Bronchial epithelial cell (primary cell): Measurements from ENCODE around the gene RNU6-1. TPM values are rescaled to one million over a fixed set of nuclear protein-coding genes. Genes with fewer than 3 reads are reported as not detected.

ENCODE experiments used
- DNase-seq: peaks from one replicate; pipeline ENCODE4 v3.0.0-alpha.2; 2010; ENCODE audit warnings: low read depth
- FAIRE-seq: peaks from 2 replicates; lab custom pipeline; 2011; peaks lifted over from hg19 to GRCh38; lab: Jason Lieb, UNC
- H3K27me3 ChIP-seq: 2 replicates; pipeline ENCODE4 v1.5.1; 2011; ENCODE audit warnings: low read length; ENCODE audit not compliant: control insufficient read depth, insufficient read depth
- H3K36me3 ChIP-seq: 2 replicates; pipeline ENCODE4 v1.5.1; 2011; ENCODE audit warnings: low read length; ENCODE audit not compliant: control insufficient read depth, insufficient read depth
- H3K4me3 ChIP-seq: 2 replicates; pipeline ENCODE4 v1.5.1; 2011; ENCODE audit warnings: mild to moderate bottlenecking, low read depth, low read length, control low read depth
- total RNA-seq: library from RNA; depleted of rRNA; stranded (reverse); fragments of >200 nt; gene quantifications from 2 replicates; pipeline ENCODE4 v1.2.1, GENCODE V29; 2014
- TF ChIP-seq, protein P1 (sequence below): IDR thresholded peaks from 2 replicates; pipeline ENCODE4 v1.5.1; 2011; ENCODE audit warnings: mild to moderate bottlenecking, moderate library complexity, low read length, control low read depth, inconsistent platforms; ENCODE audit not compliant: insufficient read depth, severe bottlenecking

RNU6-1 gene
- total RNA-seq, 1 donor from 2014 or later, result not detected

DNA sequence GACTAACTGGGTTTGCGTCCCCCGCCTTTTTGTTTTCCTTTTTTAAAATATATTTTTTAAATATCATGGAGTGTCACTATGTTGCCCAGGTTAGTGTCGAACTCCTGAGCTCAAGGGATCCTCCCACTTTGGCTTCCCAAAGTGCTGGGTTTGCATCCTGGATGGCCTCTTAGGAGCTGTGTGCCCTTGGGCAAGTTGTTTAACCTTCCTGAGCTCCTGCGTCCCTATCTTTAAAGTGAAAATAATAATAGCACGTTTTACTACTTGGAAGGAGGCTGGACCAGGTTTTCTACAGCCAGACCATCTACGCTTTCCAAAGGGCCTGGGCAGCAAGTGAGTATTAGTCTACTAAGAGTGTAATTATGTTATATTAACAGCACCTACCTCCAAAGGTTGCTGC lies 44.2 kb upstream of the RNU6-1 start:
- no peak for DNase-seq

DNA sequence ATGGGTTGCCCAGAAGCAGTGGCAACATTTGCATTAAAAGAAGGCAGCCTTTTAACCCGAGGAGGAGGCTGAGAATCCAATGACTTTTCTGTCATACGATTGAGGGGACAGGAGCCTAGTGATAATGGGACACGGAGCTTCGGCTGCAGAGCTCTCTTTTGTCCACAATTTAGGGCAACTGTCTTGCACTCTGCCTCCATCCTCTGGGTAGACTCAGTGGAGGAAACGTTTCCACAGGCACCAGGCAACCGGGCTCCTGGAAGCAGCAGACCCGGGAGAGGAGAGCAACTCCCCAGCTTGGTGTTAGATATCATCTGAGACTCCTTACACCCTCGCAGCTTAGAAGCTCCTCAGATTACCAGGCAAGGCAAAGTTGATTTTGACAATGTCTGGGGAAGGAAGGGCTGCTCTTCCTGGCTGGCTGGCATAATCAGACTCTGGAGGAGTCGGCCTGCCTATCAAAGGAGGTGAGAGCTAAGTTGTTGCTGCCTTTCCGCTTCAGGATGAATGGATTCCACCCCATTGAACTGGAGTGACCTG lies 43.5 kb upstream of the RNU6-1 start:
- Histone ChIP-seq H3K36me3 (no peaks in the 10 kb centered on the region), H3K4me3 (no peak overlapping the region), H3K27me3 (no peaks in the 10 kb centered on the region)
- TF ChIP-seq, protein P1, sequence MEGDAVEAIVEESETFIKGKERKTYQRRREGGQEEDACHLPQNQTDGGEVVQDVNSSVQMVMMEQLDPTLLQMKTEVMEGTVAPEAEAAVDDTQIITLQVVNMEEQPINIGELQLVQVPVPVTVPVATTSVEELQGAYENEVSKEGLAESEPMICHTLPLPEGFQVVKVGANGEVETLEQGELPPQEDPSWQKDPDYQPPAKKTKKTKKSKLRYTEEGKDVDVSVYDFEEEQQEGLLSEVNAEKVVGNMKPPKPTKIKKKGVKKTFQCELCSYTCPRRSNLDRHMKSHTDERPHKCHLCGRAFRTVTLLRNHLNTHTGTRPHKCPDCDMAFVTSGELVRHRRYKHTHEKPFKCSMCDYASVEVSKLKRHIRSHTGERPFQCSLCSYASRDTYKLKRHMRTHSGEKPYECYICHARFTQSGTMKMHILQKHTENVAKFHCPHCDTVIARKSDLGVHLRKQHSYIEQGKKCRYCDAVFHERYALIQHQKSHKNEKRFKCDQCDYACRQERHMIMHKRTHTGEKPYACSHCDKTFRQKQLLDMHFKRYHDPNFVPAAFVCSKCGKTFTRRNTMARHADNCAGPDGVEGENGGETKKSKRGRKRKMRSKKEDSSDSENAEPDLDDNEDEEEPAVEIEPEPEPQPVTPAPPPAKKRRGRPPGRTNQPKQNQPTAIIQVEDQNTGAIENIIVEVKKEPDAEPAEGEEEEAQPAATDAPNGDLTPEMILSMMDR, result no peak
- FAIRE-seq (no peak), DNase-seq (no peak)

More for the DNA sequence above, 44.2 kb upstream of the RNU6-1 start:
- Histone ChIP-seq H3K27me3 (no peaks in the 10 kb centered on the region), H3K36me3 (no peaks in the 10 kb centered on the region), H3K4me3 (no peak overlapping the region)
- TF ChIP-seq, protein P1, result no peak
- no peak for FAIRE-seq

DNA sequence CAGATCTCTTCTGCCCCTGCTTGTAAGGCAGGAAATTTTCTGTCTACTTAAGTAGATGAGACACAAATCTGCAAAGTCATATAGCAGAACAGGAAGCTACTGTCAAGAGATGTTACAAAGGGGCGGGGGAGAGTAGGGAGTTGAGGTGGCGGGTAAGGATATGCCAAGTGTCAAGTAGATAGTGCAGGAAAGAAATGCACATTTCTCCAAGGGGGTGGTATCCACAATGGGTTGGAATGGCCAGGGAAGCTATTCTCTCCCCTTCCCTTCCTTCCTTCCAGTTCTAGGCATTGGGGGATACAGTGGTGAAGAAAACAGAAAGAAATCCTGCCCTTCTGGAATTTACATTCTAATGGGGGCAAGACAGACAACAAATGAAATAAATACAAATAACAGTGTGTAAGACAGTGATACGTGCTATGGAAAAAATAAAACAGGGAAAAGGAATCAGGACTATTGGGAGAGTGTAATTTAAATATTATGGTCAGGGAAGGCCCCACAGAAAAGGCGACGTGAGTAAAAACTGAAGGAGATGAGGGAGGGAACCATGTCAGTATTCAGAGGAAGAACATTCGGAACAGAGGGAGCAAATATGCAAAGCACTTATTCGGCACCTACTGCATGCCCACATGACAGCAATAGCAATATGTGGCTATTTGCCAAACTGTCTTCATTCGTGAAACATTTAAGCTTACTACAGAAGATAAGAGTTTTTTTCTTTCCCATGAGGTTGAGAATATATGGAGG lies 42.8 kb upstream of the RNU6-1 start:
- DNase-seq (peak; percentile 33), FAIRE-seq (no peak)
- TF ChIP-seq, protein P1, result no peak
- Histone ChIP-seq H3K4me3 (no peak overlapping the region), H3K36me3 (no peaks in the 10 kb centered on the region), H3K27me3 (no peaks in the 10 kb centered on the region)

- TF ChIP-seq, protein P1, result no peak
- Histone ChIP-seq H3K36me3 (no peaks in the 10 kb centered on the region), H3K27me3 (no peaks in the 10 kb centered on the region), H3K4me3 (no peak overlapping the region)
- peak; percentile 72 for DNase-seq
- FAIRE-seq, result no peak
Observed at GRCh38 chr15:67880651-67881182, 40.9 kb upstream of the RNU6-1 start.

GRCh38 chr15:67879440-67880129 lies 39.7 kb upstream of the RNU6-1 start:
- DNase-seq, result no peak
- Histone ChIP-seq H3K36me3 (no peaks in the 10 kb centered on the region), H3K4me3 (no peak overlapping the region), H3K27me3 (no peaks in the 10 kb centered on the region)
- TF ChIP-seq, protein P1, result no peak
- no peak for FAIRE-seq
